HG02938 (cell line): ENCODE results near the gene BMPR2.
A peak's percentile ranks its signal among the peaks of the same experiment; 100 is the strongest.
"Not testable (repeated sequence)": the region's sequence is repeated elsewhere in the genome, so short reads cannot be mapped to it uniquely, and the experiment has no call there.

ENCODE experiments used
- ATAC-seq: cut with Tn5 transposase; IDR thresholded peaks from one replicate; pipeline ENCODE4 v1.9.1; 2021; ENCODE audit warnings: mild to moderate bottlenecking, moderate library complexity; ENCODE audit not compliant: unreplicated experiment

The BMPR2 gene

DNA sequence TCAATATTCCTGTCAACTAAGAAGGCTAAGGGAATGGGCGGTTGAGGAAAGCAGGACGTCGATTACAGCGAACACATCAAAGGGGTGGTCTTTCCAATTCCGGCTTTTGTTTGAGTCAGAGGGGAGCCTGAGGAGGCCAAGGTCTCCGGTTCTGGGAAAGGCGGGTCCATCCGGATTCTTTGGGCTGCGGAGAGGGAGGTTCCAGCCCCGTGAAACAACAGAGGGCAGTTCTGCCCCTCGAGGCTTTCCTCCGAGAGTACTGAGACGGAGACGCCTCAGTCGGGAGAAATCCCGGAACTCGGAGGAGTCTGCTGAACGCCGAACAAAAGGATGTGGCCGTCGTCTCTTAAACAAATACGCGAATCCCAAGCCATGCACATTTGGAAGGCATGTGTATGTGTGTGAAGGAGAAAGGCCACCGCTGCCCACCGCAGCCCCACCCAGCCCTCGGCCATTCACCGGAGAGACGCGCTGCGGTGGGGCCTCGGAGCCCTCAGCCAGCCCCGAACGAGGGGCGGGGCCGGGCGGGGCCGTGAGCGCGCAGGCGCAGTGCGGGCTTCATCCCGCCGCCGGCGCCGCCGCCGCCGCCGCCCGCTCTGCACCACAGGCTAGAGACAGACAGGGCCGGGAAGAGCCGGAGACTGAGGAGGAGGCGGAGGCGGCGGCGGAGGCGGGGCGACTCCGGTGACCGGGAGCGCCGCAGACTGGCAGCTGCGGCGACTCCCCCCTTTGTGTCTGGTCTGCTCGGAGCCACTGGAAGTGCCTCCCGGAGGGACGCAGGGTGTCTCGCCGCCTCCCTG is at the start of gene BMPR2:
BMPR2 (plus strand) TSS at position 719 of the 800 bp plus-strand sequence. CDS start 1,148 bp downstream, outside the sequence.
- peak; percentile 56 for ATAC-seq

DNA sequence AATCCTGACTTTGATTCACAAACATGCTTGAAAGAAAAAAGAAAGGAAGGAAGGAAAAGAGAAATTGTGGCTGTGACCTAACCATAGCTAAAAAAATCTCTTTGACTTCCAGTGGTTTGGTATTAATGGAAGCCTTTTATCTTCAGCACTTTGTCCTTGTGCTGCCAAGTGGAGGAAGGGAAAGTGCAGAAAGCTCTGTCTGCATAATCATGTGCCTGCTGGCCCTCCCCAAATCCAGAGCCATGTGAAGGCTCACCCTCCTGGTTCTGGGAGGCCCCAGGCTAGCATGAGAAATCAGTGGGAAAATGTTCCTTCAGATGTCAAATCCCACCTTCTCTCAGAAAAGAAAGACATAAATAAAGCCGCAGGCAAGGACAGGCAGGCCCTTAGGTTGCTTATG is 48.3 kb upstream of the BMPR2 start:
- ATAC-seq, result no peak

DNA sequence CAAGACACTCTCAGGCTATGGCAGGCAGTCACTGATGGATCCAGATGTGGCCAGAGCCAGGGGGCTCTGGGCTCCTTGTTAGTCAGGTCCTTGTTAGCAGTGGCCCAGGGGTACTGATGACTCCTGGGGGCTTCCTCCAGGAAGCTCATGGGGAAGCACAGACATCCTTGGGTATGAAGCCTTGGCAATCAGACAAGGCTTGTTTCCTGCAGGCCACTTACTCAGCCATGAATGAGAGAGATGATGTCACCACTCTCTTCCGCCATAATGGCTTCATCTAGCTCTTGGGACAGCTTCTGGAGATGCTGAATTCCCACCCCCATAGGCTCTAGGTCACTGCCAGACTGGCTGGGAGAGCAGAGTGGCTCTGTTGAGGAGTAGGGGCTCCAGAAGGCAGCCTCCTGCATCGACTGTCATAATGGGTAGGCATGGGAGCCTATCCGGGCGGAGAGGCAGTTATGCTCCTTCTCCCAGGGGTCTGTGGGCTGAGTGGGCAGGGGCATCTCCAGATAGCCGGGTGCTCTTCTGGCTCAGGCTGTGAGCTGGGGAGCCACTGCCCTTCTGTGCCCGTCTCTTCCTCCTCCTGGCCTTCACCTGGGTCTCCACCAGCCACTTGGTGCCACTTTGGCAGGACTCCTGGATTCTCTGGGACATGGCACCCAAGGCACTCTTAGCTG is 40.2 kb upstream of the BMPR2 start:
- no peak for ATAC-seq

DNA sequence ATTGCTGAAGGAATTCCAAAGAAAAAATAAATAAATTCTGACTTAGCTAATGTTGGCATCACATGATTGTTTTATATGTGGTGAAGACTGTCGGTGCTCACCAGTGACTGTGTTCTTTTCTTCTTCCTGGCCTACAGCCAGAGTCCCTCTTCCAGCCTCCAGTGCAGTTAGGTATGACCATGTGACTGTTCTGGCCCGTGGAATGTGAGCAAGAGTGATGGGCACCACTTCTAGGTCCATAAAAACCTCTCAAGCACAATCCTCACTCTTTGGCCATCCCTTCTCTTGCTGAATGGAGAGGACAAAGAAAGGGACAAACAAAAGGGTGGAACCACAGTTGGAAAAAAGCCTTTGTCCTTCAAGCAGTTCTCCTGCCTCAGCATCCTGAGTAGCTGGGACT is 39.0 kb upstream of the BMPR2 start:
- ATAC-seq, result no peak

DNA sequence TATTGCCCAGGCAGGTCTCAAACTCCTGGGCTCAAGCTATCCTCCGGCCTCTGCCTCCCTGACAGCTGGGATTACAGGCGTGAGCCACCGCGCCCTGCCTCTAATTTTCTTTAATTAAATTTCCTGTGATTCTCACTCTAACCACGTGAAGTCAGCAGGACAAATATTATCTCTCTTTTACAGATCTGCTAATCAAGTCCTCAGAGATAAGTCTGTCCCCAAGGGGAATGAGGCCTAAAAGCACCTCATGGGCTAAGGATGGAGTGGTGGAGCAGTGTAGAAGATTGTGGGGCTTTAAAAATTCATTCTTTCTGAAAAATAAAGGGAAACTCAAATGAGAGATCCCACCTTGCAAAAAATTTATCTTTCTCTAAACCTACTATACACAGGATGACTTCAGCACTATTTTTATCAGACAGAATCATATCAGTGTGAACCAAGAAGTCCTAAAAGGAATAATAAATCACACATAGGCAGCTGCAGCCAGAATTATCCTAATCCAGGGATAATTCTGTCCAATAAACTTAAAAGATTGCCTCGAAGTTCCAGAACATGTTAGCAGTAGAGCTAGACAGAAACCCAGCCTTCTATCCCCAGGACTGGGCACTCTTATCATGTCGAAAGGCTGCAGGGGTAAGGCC is 38.3 kb upstream of the BMPR2 start:
- no peak for ATAC-seq

DNA sequence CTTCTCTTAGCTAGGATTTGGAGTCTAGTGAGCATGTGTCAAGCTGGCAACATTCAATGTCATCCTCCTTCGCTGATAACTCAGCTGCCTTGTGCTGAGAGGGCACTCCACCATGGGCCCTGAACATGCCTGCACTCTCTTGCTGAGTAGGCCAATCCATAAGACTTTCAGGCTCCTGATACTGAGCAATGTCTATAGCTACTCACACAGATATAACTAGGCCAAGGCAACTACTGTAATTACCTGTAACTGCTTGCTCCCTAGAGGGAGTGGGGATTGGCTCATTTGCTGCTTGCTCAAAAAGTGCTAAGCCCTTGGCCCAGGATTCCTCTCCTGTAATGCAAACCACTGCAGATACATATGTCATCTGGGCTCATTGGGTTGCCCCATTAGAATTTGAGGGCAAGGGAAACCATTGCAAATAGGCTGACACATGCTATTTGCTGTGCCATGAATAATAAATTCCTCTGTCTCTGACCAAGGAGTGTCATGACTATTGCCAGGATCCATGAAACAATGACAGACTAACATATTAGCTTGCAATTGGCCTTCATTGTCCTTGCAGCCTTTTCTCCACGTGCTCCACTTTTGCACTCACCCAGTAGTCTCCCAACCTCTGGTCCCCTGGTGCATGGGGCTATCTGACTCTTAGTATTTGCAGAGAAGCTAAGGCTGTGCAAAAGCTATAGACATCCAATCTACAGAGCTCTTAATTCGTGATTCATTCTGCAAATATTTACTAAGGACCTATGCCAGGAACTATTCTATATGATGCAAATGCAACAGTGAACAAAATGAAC is 36.9 kb upstream of the BMPR2 start:
- ATAC-seq, result no peak

DNA sequence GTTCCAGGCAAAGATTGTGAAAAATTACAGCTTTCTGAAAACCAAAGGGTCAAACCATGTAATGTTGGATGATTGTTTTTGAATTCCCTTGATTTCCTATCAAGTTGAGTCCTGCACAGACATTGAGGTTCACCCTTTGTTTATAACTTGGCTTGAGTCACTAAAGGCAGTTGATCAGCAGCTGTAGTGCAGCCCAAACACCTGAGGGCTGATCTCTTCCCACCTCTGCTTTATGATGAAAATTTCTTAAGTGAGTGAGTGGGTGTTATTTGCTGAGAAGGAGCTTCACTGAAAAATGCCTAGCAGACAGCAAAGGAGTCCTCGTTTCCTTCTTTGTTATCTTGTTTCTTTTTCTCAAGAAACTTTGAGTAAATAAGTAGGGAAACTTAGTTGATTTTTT is 31.9 kb upstream of the BMPR2 start:
- ATAC-seq, result no peak

DNA sequence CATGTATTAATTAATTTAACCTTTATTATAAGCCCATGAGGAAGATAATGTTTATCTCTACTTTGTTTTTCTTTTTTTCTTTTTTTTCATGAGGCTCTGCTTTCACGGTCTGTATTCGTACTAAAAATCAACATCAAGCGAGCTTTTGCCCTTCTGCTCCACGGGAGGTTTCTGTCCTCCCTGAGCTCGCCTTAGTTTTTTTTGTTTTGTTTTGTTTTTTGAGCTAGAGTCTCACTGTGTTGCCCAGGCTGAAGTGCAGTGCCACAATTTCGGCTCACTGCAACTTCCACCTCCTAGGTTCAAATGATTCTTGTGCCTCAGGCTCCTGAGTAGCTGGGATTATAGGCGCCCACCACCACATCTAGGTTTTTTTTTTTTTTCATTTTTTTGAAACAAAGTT is 29.9 kb upstream of the BMPR2 start:
- no peak for ATAC-seq

DNA sequence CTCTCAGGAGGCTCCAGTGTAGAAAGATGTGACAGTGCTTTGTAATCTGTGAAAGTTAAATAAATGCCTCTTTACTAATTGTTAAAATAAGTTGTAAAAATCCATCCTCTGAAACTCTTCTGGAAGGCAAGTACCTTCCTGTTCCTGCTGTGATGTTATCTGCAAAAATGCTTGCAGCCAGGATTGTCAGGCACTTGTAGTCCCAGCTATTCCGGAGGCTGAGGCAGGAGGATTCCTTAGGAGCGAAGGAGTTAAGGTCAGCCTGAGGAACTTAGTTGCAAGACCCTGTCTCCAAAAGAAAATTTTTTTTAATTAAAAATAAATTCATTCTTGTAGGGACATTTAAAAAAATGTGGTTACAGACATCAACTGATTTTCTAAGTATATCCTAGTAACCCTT is 22.7 kb upstream of the BMPR2 start:
- no peak for ATAC-seq

DNA sequence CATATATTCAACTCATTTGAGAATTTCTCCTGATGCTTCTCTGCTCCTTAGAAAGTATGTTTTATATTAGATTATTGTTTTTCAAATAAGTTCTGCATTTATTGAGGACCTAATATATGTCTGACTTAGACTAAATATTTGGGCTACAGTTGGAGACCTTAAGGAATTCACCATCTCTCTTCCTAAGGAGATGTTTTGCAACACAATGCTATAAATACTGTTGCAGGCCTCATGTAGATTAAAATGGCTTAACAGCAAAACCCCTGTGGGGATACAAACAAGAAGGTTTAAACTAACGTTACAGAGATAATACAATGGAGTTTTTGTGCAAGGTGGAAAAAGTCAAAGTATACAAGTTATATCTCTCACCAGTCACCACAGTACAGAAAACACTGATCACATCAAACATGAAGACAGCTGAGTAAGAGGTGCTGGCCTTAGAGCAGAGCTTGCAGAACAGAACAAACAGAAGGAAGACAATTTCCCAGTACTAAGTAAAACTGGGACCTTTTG is 20.1 kb upstream of the BMPR2 start:
- no peak for ATAC-seq

DNA sequence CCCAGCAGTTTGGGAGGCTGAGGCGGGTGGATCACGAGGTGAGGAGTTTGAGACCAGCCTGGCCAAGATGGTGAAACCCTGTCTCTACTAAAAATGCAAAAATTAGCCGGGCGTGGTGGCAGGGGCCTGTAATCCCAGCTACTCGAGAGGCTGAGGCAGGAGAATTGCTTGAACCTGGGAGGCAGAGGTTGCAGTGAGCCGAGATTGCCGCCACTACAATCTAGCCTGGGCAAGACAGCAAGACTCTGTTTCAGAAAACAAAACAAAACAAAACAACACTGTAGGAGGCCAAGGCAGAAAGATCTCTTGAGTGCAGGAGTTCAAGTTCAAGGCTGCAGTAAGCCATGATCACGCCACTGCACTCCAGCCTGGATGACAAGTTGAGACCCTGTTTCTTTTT is 17.2 kb upstream of the BMPR2 start:
- not testable (repeated sequence) for ATAC-seq

DNA sequence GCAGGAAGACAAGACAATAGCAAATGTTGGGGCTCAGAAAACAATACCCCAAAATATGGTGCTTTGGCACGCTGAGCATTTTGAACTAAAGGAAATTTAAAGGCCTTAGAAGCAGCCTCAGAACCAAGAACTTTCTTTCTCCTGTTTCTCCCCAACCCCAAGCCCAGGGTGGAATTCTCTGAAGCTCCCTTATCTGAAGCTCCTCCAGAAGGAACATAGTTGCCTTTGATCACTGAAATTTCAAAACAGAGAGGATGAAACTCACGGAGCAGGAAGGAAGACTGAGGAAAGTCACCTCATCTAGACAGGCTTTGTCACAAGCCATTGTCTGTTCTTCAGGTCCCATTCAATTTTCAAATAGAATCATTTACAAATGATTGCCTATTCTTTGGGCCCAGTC is 15.5 kb upstream of the BMPR2 start:
- no peak for ATAC-seq

DNA sequence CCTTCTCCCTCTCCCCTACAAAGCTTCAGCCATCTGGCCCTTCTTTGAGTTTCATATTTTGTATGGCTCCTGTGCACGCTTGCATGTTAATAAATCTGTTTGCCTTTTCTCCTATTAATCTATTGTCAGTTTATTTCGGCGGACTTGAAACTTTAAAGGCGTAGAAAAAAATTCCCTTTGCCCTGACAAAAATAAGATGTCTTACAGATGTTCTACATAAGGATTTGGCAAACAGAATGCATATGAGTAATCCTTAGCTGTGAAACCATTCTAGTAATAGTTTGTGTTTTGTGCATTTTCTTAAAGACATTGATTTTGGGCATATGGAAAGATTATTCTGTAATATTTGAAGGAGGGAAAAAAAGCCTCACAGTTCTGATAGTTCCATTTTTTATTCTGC is 15.0 kb upstream of the BMPR2 start:
- no peak for ATAC-seq

DNA sequence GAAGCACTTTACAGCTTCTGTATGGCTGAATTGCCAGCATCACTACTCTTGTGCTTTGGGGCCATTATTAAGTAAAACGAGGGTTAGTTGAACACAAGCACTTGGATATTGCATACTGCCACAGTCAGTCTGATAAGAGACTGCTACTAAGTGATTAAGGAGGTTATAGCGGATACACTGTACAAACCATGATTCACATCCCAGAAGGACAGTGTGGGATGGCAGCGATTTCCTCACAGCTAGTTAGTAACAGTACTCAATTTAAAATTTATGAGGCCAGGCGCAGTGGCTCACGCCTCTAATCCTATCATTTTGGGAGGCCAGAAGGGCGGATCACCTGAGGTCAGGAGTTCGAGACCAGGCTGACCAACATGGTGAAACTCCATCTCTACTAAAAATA is 2.6 kb upstream of the BMPR2 start:
- no peak for ATAC-seq

DNA sequence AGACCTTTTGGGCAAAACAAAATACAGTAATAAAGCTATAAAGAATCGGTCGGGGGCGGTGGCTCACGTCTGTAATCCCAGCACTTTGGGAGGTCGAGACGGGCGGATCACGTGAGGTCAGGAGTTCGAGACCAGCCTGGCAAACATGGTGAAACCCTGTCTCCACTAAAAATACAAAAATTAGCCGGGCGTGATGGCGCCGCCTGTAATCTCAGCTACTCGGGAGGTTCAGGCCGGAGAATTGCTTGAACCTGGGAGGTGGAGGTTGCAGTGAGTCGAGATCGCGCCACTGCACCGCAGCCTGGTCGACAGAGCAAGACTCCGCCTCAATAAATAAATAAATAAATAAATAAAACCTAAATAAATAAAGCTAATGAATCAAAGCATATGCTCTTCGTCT is 1.7 kb upstream of the BMPR2 start:
- not testable (repeated sequence) for ATAC-seq

DNA sequence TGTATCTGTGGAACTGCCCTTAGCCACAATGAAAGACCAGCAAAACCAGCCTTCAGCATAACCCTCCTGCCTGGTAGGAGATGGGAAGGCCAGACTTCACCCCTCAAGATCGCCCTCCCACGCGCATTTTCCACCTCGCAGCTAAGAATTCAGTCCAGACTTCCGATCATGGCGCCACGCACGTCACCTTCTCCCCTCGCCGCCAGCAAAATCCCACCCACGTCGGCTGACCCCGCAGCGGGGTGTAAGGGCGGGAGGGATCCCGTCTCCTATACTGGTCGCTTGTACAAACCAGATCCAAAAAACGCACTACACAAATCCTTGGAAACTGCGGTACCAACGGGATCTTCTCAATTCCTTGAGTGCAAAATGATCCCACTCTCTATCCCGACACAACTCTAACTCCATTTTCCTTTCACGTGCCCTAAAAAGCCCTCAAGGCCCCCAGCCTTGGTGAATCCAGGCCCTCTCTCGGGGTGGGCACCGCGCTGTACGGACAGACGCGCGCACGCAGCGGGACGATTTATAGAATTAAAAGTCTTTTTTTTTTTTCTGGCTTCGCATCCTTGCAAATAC is 1.0 kb upstream of the BMPR2 start:
- peak; percentile 2 for ATAC-seq

DNA sequence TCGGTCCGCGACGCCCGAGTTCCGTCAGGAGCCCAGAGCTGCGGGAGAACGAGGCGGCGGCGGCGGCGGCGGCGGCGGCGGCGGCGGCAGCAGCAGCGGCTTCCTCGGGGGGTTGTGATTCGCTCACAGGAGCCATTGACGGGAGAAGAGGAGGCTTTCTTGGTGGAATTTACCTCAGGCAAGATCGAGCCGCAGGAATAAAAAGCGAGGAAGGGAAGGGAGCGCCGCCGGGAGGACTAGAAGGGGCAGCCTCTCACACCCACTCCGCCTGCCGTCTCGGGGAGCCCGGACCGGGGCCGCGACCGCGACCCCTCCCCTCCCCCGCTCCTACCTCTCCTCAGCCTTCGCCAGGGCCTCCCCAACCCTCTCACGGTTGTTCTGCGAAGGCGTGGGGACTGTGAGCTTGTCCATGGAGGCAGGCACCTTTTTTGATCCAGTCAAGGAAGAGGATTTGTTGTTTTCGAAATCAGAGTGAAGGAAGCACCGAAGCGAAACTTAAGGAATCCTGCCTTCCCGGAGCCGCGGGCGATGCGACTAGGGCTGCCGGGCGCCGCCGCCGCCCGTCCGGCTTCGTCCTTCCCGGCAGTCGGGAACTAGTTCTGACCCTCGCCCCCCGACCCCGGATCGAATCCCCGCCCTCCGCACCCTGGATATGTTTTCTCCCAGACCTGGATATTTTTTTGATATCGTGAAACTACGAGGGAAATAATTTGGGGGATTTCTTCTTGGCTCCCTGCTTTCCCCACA is 506 bp downstream of the BMPR2 start:
- peak; percentile 28 for ATAC-seq

DNA sequence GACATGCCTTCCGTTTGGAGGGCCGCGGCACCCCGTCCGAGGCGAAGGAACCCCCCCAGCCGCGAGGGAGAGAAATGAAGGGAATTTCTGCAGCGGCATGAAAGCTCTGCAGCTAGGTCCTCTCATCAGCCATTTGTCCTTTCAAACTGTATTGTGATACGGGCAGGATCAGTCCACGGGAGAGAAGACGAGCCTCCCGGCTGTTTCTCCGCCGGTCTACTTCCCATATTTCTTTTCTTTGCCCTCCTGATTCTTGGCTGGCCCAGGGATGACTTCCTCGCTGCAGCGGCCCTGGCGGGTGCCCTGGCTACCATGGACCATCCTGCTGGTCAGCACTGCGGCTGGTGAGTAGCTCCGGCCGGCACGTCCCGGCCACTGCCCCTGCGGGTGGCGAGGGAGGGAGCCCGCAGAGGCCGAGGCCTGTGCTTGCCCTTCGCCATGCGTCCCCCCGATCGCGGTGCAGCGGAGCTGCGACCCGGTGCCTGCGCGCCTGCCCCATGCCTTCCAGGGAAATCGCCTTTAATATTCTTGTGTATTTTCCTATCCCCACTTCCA is 1.2 kb downstream of the BMPR2 start:
- no peak for ATAC-seq

DNA sequence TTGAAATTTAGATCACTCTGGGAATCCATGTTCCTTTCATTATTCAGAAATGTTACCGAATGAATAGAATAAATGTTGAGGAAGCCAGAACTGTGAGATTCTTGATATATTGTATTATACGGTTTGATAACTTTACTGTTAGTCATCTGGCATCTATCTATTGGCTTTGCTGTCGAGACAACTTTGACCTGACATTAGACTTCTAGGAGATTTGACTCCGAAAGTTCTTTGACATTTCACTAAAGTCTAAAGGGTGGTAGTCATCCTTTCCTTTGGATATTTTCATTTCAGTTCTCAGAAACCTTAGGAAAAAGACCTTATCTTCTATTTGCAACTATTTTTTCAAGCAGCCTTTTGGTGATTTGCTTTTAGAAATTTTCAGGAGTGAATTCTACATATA is 1.9 kb downstream of the BMPR2 start:
- no peak for ATAC-seq
